Liver (tissue), 9 donors: ENCODE measurements around the gene ITIH1. TPM values are rescaled to one million over a fixed set of nuclear protein-coding genes. Genes with fewer than 3 reads are reported as not detected.

Source experiments
- DNase-seq: peaks from one replicate; pipeline ENCODE4 v3.0.0-alpha.2; 2017; ENCODE audit warnings: low spot score
- H3K27ac ChIP-seq, 2 donors: one replicate each; pipeline ENCODE4 v1.7.0; 2013; ENCODE audit warnings: inconsistent platforms in 2 of 2, low read length in 2 of 2, control low read depth in 1 of 2, low read depth in 1 of 2, mild to moderate bottlenecking in 1 of 2
- H3K27me3 ChIP-seq, 4 donors: one replicate each; pipeline versions ENCODE4 v1.6.1 to v1.7.0; 2013; ENCODE audit warnings: low read length in 3 of 4, inconsistent platforms in 1 of 4, mild to moderate bottlenecking in 1 of 4, moderate library complexity in 1 of 4; ENCODE audit not compliant: control insufficient read depth in 4 of 4, insufficient read depth in 4 of 4
- H3K36me3 ChIP-seq, 4 donors: one replicate each; pipeline versions ENCODE4 v1.6.1 to v1.7.0; 2013; ENCODE audit warnings: low read length in 3 of 4, mild to moderate bottlenecking in 3 of 4, low read depth in 1 of 4, moderate library complexity in 1 of 4; ENCODE audit not compliant: control insufficient read depth in 4 of 4, insufficient read depth in 3 of 4
- H3K4me1 ChIP-seq, 4 donors: one replicate each; pipeline versions ENCODE4 v1.6.1 to v1.7.0; 2013; ENCODE audit warnings: low read length in 3 of 4, mild to moderate bottlenecking in 3 of 4, moderate library complexity in 1 of 4; ENCODE audit not compliant: control insufficient read depth in 4 of 4, insufficient read depth in 4 of 4
- H3K4me3 ChIP-seq, 3 donors: one replicate each; pipeline versions ENCODE4 v1.6.1 to v1.7.0; 2013; ENCODE audit warnings: low read length in 3 of 3, control low read depth in 1 of 3, low read depth in 1 of 3, mild to moderate bottlenecking in 1 of 3
- H3K9ac ChIP-seq, 2 donors: one replicate each; pipeline ENCODE4 v1.7.0; 2013; ENCODE audit warnings: low read length in 2 of 2, mild to moderate bottlenecking in 2 of 2, moderate library complexity in 2 of 2, control low read depth in 1 of 2, low read depth in 1 of 2
- H3K9me3 ChIP-seq, 4 donors: one replicate each; pipeline versions ENCODE4 v1.6.1 to v1.7.0; 2013; ENCODE audit warnings: low read length in 3 of 4; ENCODE audit not compliant: control insufficient read depth in 4 of 4
- ATF3 ChIP-seq: IDR thresholded peaks from 2 replicates; pipeline ENCODE4 v1.6.1; 2016; ENCODE audit warnings: antibody characterized with exemption
- CTCF ChIP-seq: fragments of 150-350 bp; IDR thresholded peaks from 2 replicates; pipeline ENCODE4 v1.5.1; 2017; ENCODE audit warnings: improper control_type of control experiment, low read depth, low read length; ENCODE audit not compliant: missing input control
- EGR1 ChIP-seq, 2 donors: IDR thresholded peaks; 2 replicates each; pipeline ENCODE4 v1.6.1; 2016 to 2018; ENCODE audit warnings: antibody characterized with exemption in 2 of 2, low read depth in 2 of 2
- FOXA1 ChIP-seq: IDR thresholded peaks from 2 replicates; pipeline ENCODE4 v1.6.1; 2016; ENCODE audit warnings: antibody characterized with exemption
- FOXA2 ChIP-seq: IDR thresholded peaks from 2 replicates; pipeline ENCODE4 v1.6.1; 2016; ENCODE audit warnings: antibody characterized with exemption
- GABPA ChIP-seq, 2 donors: IDR thresholded peaks in 1 of 2; conservative IDR thresholded peaks in 1 of 2; 2 replicates each; pipeline ENCODE4 v1.6.1; 2016; ENCODE audit warnings: antibody characterized with exemption in 2 of 2, mild to moderate bottlenecking in 1 of 2, moderate library complexity in 1 of 2
- HNF4A ChIP-seq, 2 donors: conservative IDR thresholded peaks; 2 replicates each; pipeline ENCODE4 v1.6.1; 2016; ENCODE audit warnings: antibody characterized with exemption in 2 of 2, mild to moderate bottlenecking in 2 of 2
- HNF4G ChIP-seq: IDR thresholded peaks from 2 replicates; pipeline ENCODE4 v1.6.1; 2016; ENCODE audit warnings: antibody characterized with exemption
- JUND ChIP-seq, 2 donors: IDR thresholded peaks; 2 replicates each; pipeline ENCODE4 v1.6.1; 2016; ENCODE audit warnings: antibody characterized with exemption in 2 of 2
- MAX ChIP-seq: IDR thresholded peaks from 2 replicates; pipeline ENCODE4 v1.6.1; 2016; ENCODE audit warnings: antibody characterized with exemption
- NR2F2 ChIP-seq: IDR thresholded peaks from 2 replicates; pipeline ENCODE4 v1.6.1; 2016; ENCODE audit warnings: antibody characterized with exemption
- RAD21 ChIP-seq, 2 donors: IDR thresholded peaks; 2 replicates each; pipeline ENCODE4 v1.6.1; 2016; ENCODE audit warnings: antibody characterized with exemption in 2 of 2, mild to moderate bottlenecking in 2 of 2
- REST ChIP-seq: IDR thresholded peaks from 2 replicates; pipeline ENCODE4 v1.6.1; 2016; ENCODE audit warnings: antibody characterized with exemption, mild to moderate bottlenecking
- RXRA ChIP-seq, 2 donors: IDR thresholded peaks; 2 replicates each; pipeline ENCODE4 v1.6.1; 2017 to 2018; ENCODE audit warnings: antibody characterized with exemption in 2 of 2, mild to moderate bottlenecking in 1 of 2
- SP1 ChIP-seq: IDR thresholded peaks from 2 replicates; pipeline ENCODE4 v1.6.1; 2018; ENCODE audit warnings: antibody characterized with exemption, mild to moderate bottlenecking
- TAF1 ChIP-seq: conservative IDR thresholded peaks from 2 replicates; pipeline ENCODE4 v1.6.1; 2016; ENCODE audit warnings: antibody characterized with exemption, mild to moderate bottlenecking
- YY1 ChIP-seq: IDR thresholded peaks from 2 replicates; pipeline ENCODE4 v1.6.1; 2016; ENCODE audit warnings: antibody characterized with exemption, mild to moderate bottlenecking
- ZBTB33 ChIP-seq: IDR thresholded peaks from 2 replicates; pipeline ENCODE4 v1.6.1; 2016; ENCODE audit warnings: antibody characterized with exemption
- WGBS: extraction: QIAGEN DNeasy Blood & Tissue Kit; methylation state at CpG from one replicate; pipeline ENCODE4 v1.1.7; 2013; 5-methylcytosine and 5-hydroxymethylcytosine counted together
- polyA plus RNA-seq, 2 donors: library from polyadenylated mRNA; stranded (reverse) in 1 of 2; unstranded in 1 of 2; fragments of 200-250 nt in 1 of 2; fragments of >200 nt in 1 of 2; fragmentation: Nextera tagmentation in 1 of 2; extraction: Ambion mirVana in 1 of 2; gene quantifications; one replicate each; pipeline versions ENCODE4 v1.2.1 to v1.2.3, GENCODE V29; 2013 to 2015
- total RNA-seq, 2 donors: library from RNA; depleted of rRNA; stranded (reverse); fragments of >200 nt; gene quantifications; one replicate each; pipeline ENCODE4 v1.2.3, GENCODE V29; 2014
- donor health status: healthy.
- donor health status: healthy.
- donor health status: healthy.
- donor health status: healthy.
- donor health status: healthy.

The ITIH1 gene
- total and polyA plus RNA-seq, 4 donors, result 1,022 to 1,400 (median 1,242) TPM

- no peak for TF ChIP-seq RXRA (IDR thresholded peaks at IDR 0.05)
- TF ChIP-seq HNF4A (conservative IDR thresholded peaks at IDR 0.05), result peak in 1 of 2 donors; percentile 10
- no peak for TF ChIP-seq FOXA1
- TF ChIP-seq TAF1, result no peak
- no peak for TF ChIP-seq MAX
- H3K4me1 ChIP-seq, result peaks cover 4 to 73% (median 56%) of the 10 kb centered on the region in 4 donors
- H3K9me3 ChIP-seq, result no peaks in the 10 kb centered on the region
- H3K9ac ChIP-seq, result no peak overlapping the region
- no peak for DNase-seq
- H3K36me3 ChIP-seq, result peaks cover 0 to 4% (median 0%) of the 10 kb centered on the region in 4 donors
- peak overlapping the region in 2 of 3 donors; percentile 51 to 63 for H3K4me3 ChIP-seq
- 55% methylated on average over 8 of the region's 8 CpGs for WGBS
- no peaks in the 10 kb centered on the region for H3K27me3 ChIP-seq
- H3K27ac ChIP-seq, result peak overlapping the region; percentile 92 to 99
Observed at GRCh38 chr3:52774066-52774713, 3.2 kb upstream of the ITIH1 start.

- Histone ChIP-seq H3K9ac (peak overlapping the region in 1 of 2 donors; percentile 78), H3K9me3 (no peaks in the 10 kb centered on the region), H3K4me3 (peak overlapping the region in 2 of 3 donors; percentile 43 to 63), H3K36me3 (peaks cover 0 to 4% (median under 1%) of the 10 kb centered on the region in 4 donors), H3K27ac (peak overlapping the region; percentile 92 to 99), H3K27me3 (no peaks in the 10 kb centered on the region), H3K4me1 (peaks cover 5 to 74% (median 54%) of the 10 kb centered on the region in 4 donors)
- WGBS, result 25% methylated on average over 6 of the region's 6 CpGs
- TF ChIP-seq YY1 (peak; percentile 82), TAF1 (no peak), HNF4G (peak; percentile 93), MAX (peak; percentile 92), GABPA (IDR thresholded peaks at IDR 0.05 in 1 of 2, conservative IDR thresholded peaks at IDR 0.05 in 1 of 2) (peak in 1 of 2 donors; percentile 46), CTCF (no peak), NR2F2 (peak; percentile 80), FOXA1 (peak; percentile 68), FOXA2 (peak; percentile 83), ATF3 (peak; percentile 43), SP1 (peak; percentile 96), EGR1 (IDR thresholded peaks at IDR 0.05; ENCODE audit: low read depth in 2 of 2) (peak in 1 of 2 donors; percentile 83), HNF4A (conservative IDR thresholded peaks at IDR 0.05) (peak; percentile 97 to 99), ZBTB33 (peak; percentile 84), JUND (IDR thresholded peaks at IDR 0.05) (peak; percentile 58 to 76), REST (peak; percentile 65), RAD21 (IDR thresholded peaks at IDR 0.05) (peak; percentile 26 to 52), RXRA (IDR thresholded peaks at IDR 0.05) (peak; percentile 98 to 99)
- peak; percentile 71 for DNase-seq
Observed at GRCh38 chr3:52774901-52775864, 2.2 kb upstream of the ITIH1 start.
